Activated T-helper 9 cell treated with anti-CD3 and anti-CD28 coated beads, Interleukin-2, amount 50 U/mL, for 16 hours (primary cell): Measurements from ENCODE around the gene PNCK.

ENCODE experiments used
- DNase-seq: peaks from one replicate; pipeline ENCODE4 v3.0.0-alpha.2; 2020; ENCODE audit warnings: low read depth

Gene PNCK

DNA sequence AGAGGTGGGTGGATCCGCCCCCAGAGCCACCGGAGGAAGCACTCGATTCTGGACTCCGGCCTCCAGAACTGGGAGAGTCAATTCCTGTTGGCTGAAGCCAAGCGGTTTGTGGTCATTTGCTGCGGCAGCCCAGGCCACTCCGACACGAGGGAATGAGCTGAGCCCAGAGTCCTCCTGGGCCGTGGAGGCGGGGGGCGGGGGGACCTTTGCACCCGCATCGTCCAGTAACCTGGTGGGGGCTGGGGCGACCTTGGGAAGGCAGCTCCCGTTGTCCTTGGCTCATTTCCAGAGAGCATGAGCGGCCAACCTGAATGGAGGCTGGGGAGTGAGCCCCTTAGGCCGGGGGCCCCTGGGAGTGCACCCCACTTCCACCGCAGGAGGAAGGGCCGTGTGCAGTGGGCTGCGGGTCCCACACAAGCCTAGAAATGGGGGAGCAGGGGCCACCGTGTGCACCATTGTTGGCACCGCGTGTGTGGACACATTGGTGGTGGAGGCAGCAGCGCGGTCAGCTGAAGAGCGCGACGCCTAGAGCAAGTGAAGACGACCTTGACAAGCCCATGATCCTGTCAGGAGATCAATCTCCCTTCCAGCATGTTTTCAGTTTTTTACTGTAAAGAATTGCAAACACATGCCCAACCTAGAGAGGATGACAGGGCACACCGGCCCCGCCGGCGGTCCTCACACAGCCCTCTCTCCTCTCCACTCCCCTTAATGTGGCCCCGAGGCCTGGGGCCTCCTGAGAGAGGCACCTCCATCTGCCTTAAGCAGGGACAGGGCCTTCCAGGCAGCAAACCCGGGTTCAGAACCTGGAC is 46.5 kb downstream of the PNCK start:
- no peak for DNase-seq

DNA sequence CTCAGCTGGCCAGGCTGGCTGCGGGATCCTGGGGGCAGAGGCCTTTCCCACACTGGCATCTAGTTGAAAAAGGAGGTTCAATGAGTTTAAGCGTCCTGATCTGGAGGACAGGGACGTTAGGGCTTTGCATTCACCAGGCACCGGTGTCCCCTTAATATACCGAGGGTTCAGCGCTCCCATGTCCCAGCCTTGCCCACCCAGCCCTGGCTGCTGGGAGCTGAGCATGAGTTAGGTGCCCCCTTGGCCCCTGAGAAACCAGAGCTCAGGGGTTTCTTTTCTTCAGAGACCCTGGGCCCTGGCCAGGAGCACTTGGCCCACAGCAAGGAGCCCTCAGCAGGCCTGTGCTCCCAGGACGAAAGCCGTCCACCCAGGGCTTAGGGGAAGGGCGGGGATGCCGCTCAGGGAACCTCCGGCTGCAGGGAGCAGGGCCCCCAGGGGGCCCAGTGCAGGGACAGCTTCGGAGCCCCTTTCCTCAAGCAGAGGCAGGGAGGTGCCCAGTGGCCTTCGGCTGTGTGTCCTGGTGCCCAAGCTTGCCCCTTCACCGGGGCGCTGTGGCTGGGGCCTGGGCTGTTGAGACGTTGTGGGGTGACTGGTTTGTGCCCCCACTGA is 47.5 kb downstream of the PNCK start:
- no peak for DNase-seq

DNA sequence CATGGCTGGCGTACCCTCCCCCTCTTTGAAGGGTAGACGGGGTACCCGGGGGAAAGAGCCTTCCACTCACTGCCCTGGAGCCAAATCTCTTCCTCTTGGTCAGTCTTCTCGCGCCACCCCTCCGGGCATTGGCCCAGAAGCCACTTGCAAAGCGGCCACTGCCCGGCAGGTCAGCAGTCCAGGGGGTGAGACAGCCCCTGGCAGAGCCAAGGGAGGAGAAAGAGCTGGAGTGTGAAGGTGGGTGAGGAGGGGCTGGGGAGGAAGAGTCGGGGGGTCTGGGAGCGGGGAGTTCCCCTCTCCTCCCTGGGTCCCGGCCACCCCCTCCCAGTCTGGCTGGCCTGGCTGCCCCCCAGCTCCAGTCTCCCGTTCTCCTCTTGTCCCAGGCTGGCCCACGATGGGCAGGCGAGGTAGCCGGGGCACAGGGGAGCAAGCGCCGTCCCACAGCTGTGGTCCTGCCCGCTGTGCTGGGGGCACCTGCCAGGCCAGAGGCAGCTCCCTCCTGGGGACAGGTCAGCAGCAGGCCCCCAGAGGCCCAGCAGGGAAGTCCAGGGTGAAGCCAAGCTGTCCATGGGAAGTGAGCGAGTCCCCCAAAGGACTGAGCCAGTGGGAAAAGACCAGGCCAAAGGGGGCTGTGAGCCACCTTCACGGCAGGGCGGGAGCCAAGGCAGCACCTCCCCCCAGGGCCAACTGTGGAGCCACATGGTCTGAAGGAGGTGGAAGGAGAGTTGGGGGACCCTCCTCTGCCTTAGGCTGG is 48.2 kb downstream of the PNCK start:
- no peak for DNase-seq

DNA sequence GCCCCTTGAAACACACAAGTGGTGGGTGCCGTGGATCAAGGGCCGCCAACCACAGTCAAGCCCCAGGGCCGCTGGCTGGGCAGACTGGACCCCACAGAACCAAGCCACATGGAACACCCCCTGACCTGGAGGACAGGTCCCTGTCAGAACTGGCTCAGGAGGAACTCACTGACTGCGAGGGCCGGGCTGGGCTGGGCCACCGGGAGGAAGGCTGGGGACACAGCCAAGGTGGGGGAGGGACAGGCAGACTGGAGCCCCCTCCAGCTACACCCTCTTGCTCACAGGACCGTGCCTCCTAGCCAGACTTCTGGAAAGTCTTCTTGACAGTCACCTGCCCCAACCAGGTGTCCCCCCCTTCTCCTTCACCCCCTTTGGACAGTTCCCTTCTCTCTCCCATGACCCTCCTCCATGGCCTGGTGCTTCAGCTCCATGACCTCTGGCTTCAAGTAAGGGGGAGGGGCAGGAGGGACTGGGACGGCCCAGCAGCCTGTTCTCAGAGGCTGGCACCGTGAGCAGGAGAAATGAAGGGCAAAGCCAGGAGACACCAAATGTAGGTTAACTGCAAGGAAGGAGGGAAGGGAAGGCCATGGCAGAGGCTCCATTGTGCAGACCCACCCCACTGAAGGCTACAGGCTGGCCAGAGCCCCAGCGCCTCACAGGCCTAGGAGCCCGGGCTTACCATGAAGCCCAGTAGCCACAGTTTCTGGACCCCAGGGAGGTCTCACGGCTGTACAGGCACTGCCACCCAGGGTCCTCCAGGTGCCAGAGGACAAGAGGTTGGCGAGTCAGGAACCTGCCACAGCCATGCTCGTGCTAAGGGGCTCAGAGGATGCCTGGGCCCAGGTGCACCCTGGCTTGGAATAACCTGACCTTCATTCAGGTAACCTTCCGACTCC is 49.2 kb downstream of the PNCK start:
- no peak for DNase-seq

DNA sequence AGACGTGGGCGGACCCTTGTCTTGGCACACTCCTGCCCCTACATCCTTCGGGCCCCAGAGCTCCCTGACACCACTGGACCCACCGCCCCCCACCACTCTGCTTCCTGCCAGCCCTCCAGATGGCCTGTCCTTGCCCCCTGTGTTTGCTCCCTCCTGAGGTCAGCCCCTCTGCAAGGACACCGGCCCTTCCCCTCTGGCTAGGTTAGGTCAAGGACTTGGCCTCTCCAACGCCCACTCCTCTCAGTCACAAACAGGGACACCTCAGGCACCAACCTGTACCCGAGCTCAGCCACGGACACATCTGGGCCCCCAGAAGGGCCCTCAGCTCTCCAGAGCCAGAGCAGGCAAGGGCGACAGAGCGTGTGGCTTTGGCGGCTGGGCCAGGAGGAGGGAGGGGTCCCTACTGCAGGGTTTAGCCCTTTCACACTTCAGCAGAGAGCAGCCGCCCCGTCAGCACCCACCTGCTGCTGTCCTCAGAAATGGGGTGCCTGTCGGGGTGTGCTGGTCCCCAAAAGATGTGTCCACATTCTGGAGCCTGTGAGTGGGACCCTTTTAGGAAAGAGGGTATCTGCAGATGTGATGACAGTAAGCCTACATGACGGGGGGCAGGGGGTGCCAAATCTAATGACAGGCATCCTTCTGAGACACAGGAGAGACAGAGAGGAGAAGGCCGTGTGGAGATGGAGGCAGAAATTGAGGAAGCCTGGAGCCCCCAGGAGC is 50.1 kb downstream of the PNCK start:
- no peak for DNase-seq

DNA sequence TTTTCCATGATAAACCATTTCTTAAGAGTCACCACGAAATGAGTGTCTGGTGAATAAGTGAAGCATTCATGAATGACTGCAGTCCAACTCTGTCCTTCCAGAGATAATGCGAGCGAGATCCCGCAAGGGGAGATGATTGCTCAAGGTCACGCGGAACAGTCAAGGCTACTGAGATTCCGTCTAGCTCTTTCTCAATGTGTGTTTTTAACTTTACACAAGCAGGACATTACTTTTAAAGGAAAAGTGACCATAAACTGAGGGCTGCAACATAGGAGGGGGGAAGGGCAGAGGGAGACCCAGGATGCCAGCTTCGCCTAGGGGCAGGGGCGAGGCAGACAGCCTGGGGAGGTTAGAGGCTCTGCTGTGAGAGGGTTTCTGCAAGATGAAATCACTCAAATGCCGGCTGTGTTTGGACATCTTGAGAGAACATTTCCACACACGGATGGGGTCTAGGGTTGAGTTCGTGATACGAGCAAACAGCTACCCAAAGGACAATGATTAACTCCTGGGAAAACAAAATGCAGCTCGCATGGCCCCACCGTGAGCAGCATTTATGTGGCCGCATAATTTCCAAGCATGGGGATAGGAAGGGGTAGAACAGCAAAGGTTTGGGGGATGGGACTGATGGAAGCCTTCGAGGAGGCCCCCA is 50.8 kb downstream of the PNCK start:
- DNase-seq, result no peak

DNA sequence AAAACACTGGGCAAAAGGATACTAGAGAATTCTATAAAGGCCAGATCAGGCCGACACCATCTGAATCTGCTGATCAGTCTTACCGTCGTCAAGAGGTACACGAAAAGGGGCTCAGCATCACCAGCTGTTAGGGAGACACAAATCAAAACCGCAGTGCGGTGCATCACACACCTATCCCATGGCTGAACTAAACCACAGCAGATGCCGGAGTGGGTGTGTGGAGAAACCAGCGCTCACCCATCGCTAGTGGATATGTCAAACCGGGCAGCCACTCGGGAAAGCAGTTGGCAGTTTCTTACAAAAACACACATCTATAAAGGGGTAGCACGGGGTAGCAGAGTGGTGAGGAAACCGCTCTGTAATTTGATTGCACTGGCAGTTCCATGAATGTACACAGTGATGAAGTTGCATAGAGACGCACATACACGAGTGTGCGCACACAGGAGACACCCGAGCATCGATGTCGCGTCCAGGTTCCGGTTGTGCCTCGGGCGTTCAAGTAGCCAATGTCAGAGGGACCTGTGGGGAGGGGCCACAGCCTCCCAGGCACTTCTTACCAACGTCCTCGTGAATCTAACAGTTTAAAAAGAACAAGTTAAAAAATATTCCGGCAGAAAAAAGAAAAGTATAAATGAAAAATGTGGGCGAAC is 51.5 kb downstream of the PNCK start:
- no peak for DNase-seq

DNA sequence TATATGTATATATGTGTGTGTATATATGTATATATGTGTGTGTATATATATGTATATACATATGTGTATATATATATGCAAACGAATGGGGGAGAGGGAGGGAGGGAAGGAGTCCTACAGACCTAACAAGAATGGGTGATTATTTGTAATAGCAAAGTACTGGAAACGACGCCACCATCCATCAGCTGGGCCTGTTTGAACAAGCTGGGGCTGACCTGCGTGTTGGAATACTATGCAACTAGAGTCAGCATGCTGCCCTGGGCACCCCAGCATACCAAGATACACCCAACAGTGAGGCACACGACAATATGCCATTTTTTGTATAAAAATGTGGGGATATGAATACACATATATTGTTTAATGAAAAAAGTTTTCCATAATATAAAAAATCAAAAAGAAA is 53.0 kb downstream of the PNCK start:
- DNase-seq, result no peak
